Spleen (tissue), 11 donors: ENCODE data around the gene MYO1B. TPM values are rescaled to one million over a fixed set of nuclear protein-coding genes. Genes with fewer than 3 reads are reported as not detected.

Source experiments
- DNase-seq: peaks from one replicate; pipeline ENCODE4 v3.0.0-alpha.2; 2020
- H3K27ac ChIP-seq, 8 donors: fragments of 200-600 bp; sonication (generic) in 7 of 8; 1 replicate in 4 of 8; 2 replicates in 4 of 8; pipeline versions ENCODE4 v1.5.0 to v1.8.0; 2016 to 2021; ENCODE audit warnings: inconsistent platforms in 4 of 8, mild to moderate bottlenecking in 4 of 8, moderate library complexity in 1 of 8
- H3K27me3 ChIP-seq, 7 donors: fragments of 200-600 bp; sonication (generic) in 6 of 7; replicated peaks in 1 of 7; 1 replicate in 4 of 7; 2 replicates in 3 of 7; pipeline versions ENCODE4 v1.5.0 to v1.8.0; 2016 to 2021; ENCODE audit warnings: inconsistent platforms in 3 of 7, mild to moderate bottlenecking in 1 of 7
- H3K36me3 ChIP-seq, 6 donors: fragments of 200-600 bp; sonication (generic) in 5 of 6; 1 replicate in 4 of 6; 2 replicates in 2 of 6; pipeline versions ENCODE4 v1.5.0 to v1.8.0; 2016 to 2021; ENCODE audit warnings: inconsistent platforms in 2 of 6
- H3K4me1 ChIP-seq, 6 donors: fragments of 200-600 bp; sonication (generic) in 5 of 6; 1 replicate in 3 of 6; 2 replicates in 3 of 6; pipeline versions ENCODE4 v1.5.0 to v1.8.0; 2016 to 2021; ENCODE audit warnings: inconsistent platforms in 3 of 6
- H3K4me3 ChIP-seq, 8 donors: fragments of 200-600 bp; sonication (generic) in 7 of 8; 1 replicate in 4 of 8; 2 replicates in 4 of 8; pipeline versions ENCODE4 v1.5.0 to v1.8.0; 2016 to 2021; ENCODE audit warnings: inconsistent platforms in 4 of 8, mild to moderate bottlenecking in 4 of 8, moderate library complexity in 2 of 8
- H3K9me3 ChIP-seq, 8 donors: fragments of 200-600 bp; sonication (generic) in 7 of 8; 1 replicate in 4 of 8; 2 replicates in 4 of 8; pipeline versions ENCODE4 v1.5.0 to v1.8.0; 2016 to 2021; ENCODE audit warnings: inconsistent platforms in 4 of 8
- CTCF ChIP-seq, 11 experiments: fragments of 200-600 bp in 7 of 11; fragments of 450-650 bp in 4 of 11; sonication (generic) in 4 of 11; IDR thresholded peaks in 8 of 11; conservative IDR thresholded peaks in 3 of 11; 1 replicate in 7 of 11; 2 replicates in 4 of 11; pipeline versions ENCODE4 v1.4.0 to v1.8.0; 2016 to 2021; ENCODE audit warnings: antibody characterized with exemption in 11 of 11, inconsistent platforms in 4 of 11, mild to moderate bottlenecking in 1 of 11
- POLR2A ChIP-seq, 3 donors: fragments of 450-650 bp; IDR thresholded peaks; one replicate each; pipeline ENCODE4 v1.5.1; 2017; ENCODE audit warnings: antibody characterized with exemption in 3 of 3, mild to moderate bottlenecking in 1 of 3
- POLR2AphosphoS5 ChIP-seq, 3 donors: sonication (generic); formaldehyde crosslinking; IDR thresholded peaks; one replicate each; pipeline ENCODE4 v1.5.1; 2017; ENCODE audit warnings: antibody characterized with exemption in 3 of 3
- WGBS, 5 donors: extraction: QIAGEN DNeasy Blood & Tissue Kit in 3 of 5; methylation state at CpG; one replicate each; pipeline versions ENCODE4 v1.1.5 to v1.1.7; 2013 to 2018; 5-methylcytosine and 5-hydroxymethylcytosine counted together
- intact Hi-C: fragments of 100-400 bp; cut with DNase I; formaldehyde crosslinking; loops from one replicate; pipeline ENCODE4 v1.15.0; 2023; ENCODE audit warnings: low total_unique reads
- polyA plus RNA-seq, 3 donors: library from polyadenylated mRNA; stranded (reverse); fragments of 200-250 nt; gene quantifications; one replicate each; pipeline ENCODE4 v1.2.1, GENCODE V29; 2013
- total RNA-seq, 7 donors: library from RNA; depleted of rRNA in 3 of 7; stranded (reverse); fragments of >200 nt in 3 of 7; fragmentation: NEBNext Ultra II Directional in 4 of 7; extraction: Animal tissue kit (Norgen Biotek cat#: 25700) in 4 of 7; gene quantifications; one replicate each; pipeline versions ENCODE4 v1.1.0 to v1.2.1, GENCODE V29; 2016 to 2021
- donor health status: healthy with polysubstance abuse.
- donor health status: DM: no; HTN: no; CAD: no; lungs with moderate emphysema.
- donor health status: DM: no; HTN: no; CAD: no.
- donor health status: Bipolar disorder and iron deficiency.
- donor health status: healthy.
- donor health status: DM: no; HTN: no; CAD: no.
- donor health status: DM: yes; HTN: yes; CAD: no.

Gene MYO1B
- total and polyA plus RNA-seq, 10 donors, result 5.3 to 25.8 (median 19.0) TPM

GRCh38 chr2:191304939-191305875, 60.0 kb downstream of the MYO1B start:
- TF ChIP-seq CTCF (IDR thresholded peaks at IDR 0.05 in 8 of 11, conservative IDR thresholded peaks at IDR 0.05 in 3 of 11), result no peak
- peak in 1 of 3 donors; percentile 21 for TF ChIP-seq POLR2AphosphoS5 (IDR thresholded peaks at IDR 0.05)
- Histone ChIP-seq H3K4me1 (peaks cover 0 to 6% (median 0%) of the 10 kb centered on the region in 6 donors), H3K4me3 (no peak overlapping the region), H3K9me3 (no peaks in the 10 kb centered on the region), H3K27me3 (no peaks in the 10 kb centered on the region), H3K27ac (peak overlapping the region in 4 of 8 donors; percentile 36 to 66 (median 53)), H3K36me3 (no peaks in the 10 kb centered on the region)
- DNase-seq, result no peak
- 85 to 93% (median 88%) methylated on average over 8 of the region's 8 CpGs for WGBS, 5 donors
- intact Hi-C loops, result no loop called here

- H3K4me3 ChIP-seq, result no peak overlapping the region
- no peaks in the 10 kb centered on the region for H3K36me3 ChIP-seq
- DNase-seq, result no peak
- H3K27me3 ChIP-seq, result no peaks in the 10 kb centered on the region
- 88 to 92% (median 91%) methylated on average over 2 of the region's 2 CpGs for WGBS, 5 donors
- peaks cover 0 to 6% (median 0%) of the 10 kb centered on the region in 6 donors for H3K4me1 ChIP-seq
- no peak overlapping the region for H3K27ac ChIP-seq
- TF ChIP-seq POLR2A (IDR thresholded peaks at IDR 0.05), result no peak
- no peak for TF ChIP-seq CTCF (IDR thresholded peaks at IDR 0.05 in 8 of 11, conservative IDR thresholded peaks at IDR 0.05 in 3 of 11)
- TF ChIP-seq POLR2AphosphoS5 (IDR thresholded peaks at IDR 0.05), result no peak
- intact Hi-C loops, result no loop called here
- H3K9me3 ChIP-seq, result no peaks in the 10 kb centered on the region
These were observed 62.8 kb downstream of the MYO1B start for GRCh38 chr2:191308026-191308425.

GRCh38 chr2:191311156-191311555, 66.0 kb downstream of the MYO1B start:
- Histone ChIP-seq H3K9me3 (no peaks in the 10 kb centered on the region), H3K27ac (no peak overlapping the region), H3K36me3 (no peaks in the 10 kb centered on the region), H3K4me3 (no peak overlapping the region), H3K4me1 (peaks cover 0 to 20% (median 5%) of the 10 kb centered on the region in 6 donors), H3K27me3 (no peaks in the 10 kb centered on the region)
- DNase-seq, result no peak
- 89 to 99% (median 96%) methylated on average over 4 of the region's 4 CpGs for WGBS, 5 donors
- intact Hi-C loops, result no loop called here
- TF ChIP-seq POLR2AphosphoS5 (IDR thresholded peaks at IDR 0.05), result no peak
- TF ChIP-seq POLR2A (IDR thresholded peaks at IDR 0.05), result no peak
- no peak for TF ChIP-seq CTCF (IDR thresholded peaks at IDR 0.05 in 8 of 11, conservative IDR thresholded peaks at IDR 0.05 in 3 of 11)

- Histone ChIP-seq H3K4me1 (peaks cover 0 to 20% (median 5%) of the 10 kb centered on the region in 6 donors), H3K9me3 (no peaks in the 10 kb centered on the region), H3K27me3 (no peaks in the 10 kb centered on the region), H3K4me3 (no peak overlapping the region), H3K36me3 (no peaks in the 10 kb centered on the region), H3K27ac (no peak overlapping the region)
- no peak for DNase-seq
- no peak for TF ChIP-seq CTCF (IDR thresholded peaks at IDR 0.05 in 8 of 11, conservative IDR thresholded peaks at IDR 0.05 in 3 of 11)
- TF ChIP-seq POLR2AphosphoS5 (IDR thresholded peaks at IDR 0.05), result no peak
- no peak for TF ChIP-seq POLR2A (IDR thresholded peaks at IDR 0.05)
- WGBS, 5 donors, result 90 to 100% (median 98%) methylated on average over 1 of the region's 1 CpG
- intact Hi-C loops, result no loop called here
These were observed 66.4 kb downstream of the MYO1B start for GRCh38 chr2:191311627-191312026.
